Measurements from ENCODE around the gene GOLGA8F.
"Not testable (repeated sequence)": the region's sequence is repeated elsewhere in the genome, so short reads cannot be mapped to it uniquely, and the experiment has no call there.

DNA sequence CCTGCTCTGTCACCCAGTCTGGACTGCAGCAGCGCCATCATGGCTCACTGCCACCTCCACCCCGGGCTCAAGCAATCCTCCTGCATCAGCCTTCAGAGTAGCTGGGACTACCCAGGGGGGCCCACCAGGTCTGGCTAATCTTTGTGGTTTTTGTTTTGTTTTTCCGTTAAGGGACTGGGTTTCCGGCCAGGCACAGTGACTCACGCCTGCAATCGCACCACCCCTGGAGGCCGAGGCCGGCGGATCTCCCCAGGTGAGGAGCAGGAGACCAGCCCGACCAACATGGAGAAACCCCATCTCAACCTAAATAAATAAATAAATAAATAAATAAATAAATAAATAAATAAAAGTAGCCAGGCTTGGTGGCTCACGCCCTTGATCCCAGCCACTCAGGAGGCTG is 17.6 kb downstream of the GOLGA8F start:
- TF ChIP-seq YY1 (IDR thresholded peaks at IDR 0.05; ENCODE audit: insufficient read depth, insufficient read length); ZNF274 (IDR thresholded peaks at IDR 0.05; ENCODE audit: low read depth, low read length): not testable (repeated sequence)
